IPS DF 19.7 (cell line): ENCODE measurements around the gene TTC14.

Experiments used
- DNase-seq: peaks from one replicate; pipeline ENCODE4 v3.0.0-alpha.2; 2013; ENCODE audit warnings: low read depth, low spot score

Gene TTC14

DNA sequence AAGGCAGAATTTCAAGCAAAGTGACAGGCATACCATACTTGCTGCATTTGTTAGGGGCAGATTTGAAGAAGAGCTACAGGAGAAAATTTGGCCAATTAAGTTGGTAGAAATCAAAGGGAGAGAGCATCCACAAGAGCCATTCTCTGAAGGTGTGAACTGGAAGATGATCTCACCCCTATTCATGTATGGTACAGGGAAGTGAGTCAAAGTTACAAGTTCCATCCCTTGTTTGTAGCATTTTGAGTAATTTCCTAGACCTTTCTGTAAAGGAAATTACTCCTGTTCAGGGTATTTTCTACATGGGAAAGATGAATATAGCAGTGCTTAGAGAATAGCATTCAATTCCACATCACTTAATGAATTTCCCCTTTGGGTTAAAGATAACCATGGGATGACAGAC is 28.4 kb downstream of the TTC14 start:
- no peak for DNase-seq

GRCh38 chr3:180631317-180631716 is 29.4 kb downstream of the TTC14 start:
- DNase-seq, result no peak

GRCh38 chr3:180633722-180634121 is 31.8 kb downstream of the TTC14 start:
- no peak for DNase-seq

DNA sequence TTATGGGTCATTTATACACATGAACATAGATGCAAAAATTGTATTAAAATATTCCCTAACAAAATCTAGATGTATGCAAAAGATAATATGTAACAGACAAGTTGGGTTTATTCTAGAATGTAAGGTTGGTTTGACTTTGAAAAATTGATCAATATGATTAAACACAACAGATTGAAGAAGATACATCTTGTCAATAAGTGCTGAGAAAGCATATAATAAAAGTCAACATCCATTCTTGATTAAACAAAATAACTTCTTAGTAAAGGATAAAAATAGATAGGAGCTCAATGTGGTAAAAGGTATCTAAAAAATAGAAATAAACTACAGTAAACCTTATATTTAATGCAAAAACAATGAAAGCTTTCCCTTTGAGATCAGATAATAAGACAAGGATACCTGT is 39.0 kb downstream of the TTC14 start:
- no peak for DNase-seq

DNA sequence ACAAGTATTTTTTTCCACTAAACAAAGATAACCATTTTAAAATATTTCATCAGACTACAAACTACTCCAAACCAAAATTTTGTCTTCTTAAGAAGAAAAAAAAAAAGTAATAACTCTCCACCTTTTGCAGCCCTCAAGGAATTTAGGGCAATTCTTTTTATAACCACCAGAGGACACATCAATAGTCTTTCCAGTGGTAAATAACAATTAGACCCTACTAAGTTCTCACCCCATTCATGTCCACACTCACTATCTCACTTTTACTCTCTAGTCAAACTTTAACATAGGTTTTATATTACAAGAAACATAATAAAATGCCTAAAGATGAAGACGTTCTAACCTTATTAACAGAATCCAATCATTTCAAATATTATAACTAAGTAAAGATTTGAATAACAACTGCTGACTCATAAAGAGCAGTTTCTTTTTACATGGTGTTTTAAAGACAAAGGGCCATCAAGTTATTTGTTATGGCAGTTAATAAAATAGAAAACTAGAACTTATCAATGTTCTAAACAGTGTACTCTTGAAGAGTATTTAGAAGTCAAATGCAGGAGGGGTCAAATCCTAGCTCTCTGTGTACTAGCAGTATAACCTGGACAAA is 44.3 kb downstream of the TTC14 start:
- DNase-seq, result no peak

DNA sequence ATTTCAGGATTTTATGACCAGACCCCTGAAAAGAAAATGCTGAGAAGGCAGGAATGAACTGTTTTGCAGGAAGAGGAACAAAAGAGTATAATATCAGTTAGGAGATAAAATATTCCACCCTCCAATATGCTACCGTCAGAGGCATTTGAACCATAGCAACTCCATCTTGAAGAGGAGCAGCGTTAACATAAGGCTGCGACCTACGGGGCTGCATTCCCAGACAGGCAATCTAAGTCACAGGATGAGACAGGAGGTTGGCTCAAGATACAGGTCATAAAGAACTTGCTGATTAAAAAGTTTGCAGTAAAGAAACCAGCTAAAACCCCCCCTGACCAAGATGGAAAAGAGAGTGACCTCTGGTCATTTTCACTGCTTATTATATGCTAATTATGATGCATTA is 54.4 kb downstream of the TTC14 start:
- no peak for DNase-seq

GRCh38 chr3:180657094-180657493 is 55.1 kb downstream of the TTC14 start:
- DNase-seq, result no peak
